Kidney epithelial cell (primary cell): ENCODE measurements around the gene HOMER3. TPM values are rescaled to one million over a fixed set of nuclear protein-coding genes. Genes with fewer than 3 reads are reported as not detected.

Experiments
- DNase-seq: peaks from one replicate; pipeline ENCODE4 v3.0.0-alpha.2; 2010; ENCODE audit warnings: low read depth
- H3K27me3 ChIP-seq: 2 replicates; pipeline ENCODE4 v1.6.0; 2011; ENCODE audit warnings: low read length; ENCODE audit not compliant: control insufficient read depth, insufficient read depth
- H3K36me3 ChIP-seq: 2 replicates; pipeline ENCODE4 v1.5.1; 2011; ENCODE audit warnings: low read length; ENCODE audit not compliant: control insufficient read depth, insufficient read depth
- H3K4me3 ChIP-seq: 2 replicates; pipeline ENCODE4 v1.5.1; 2011; ENCODE audit warnings: low read depth, mild to moderate bottlenecking, control low read depth, low read length
- CTCF ChIP-seq: IDR thresholded peaks from 2 replicates; pipeline ENCODE4 v1.5.1; 2011; ENCODE audit warnings: mild to moderate bottlenecking, moderate library complexity, low read length, control low read depth, inconsistent platforms; ENCODE audit not compliant: insufficient read depth, poor library complexity, severe bottlenecking
- total RNA-seq: library from RNA; depleted of rRNA; stranded (reverse); fragments of >200 nt; gene quantifications from 2 replicates; pipeline ENCODE4 v1.2.3, GENCODE V29; 2015

Gene HOMER3
- total RNA-seq, 1 donor from 2014 or later: 109 TPM

GRCh38 chr19:18900700-18901481, 40.1 kb downstream of the HOMER3 start:
- no peak for DNase-seq
- Histone ChIP-seq H3K4me3 (no peak overlapping the region), H3K27me3 (peaks cover 7% of the 10 kb centered on the region), H3K36me3 (peaks cover 2% of the 10 kb centered on the region)
- no peak for TF ChIP-seq CTCF

GRCh38 chr19:18899624-18900560, 41.1 kb downstream of the HOMER3 start:
- no peak for DNase-seq
- no peak overlapping the region for H3K4me3 ChIP-seq
- TF ChIP-seq CTCF: no peak
- peaks cover 14% of the 10 kb centered on the region for H3K27me3 ChIP-seq
- no peaks in the 10 kb centered on the region for H3K36me3 ChIP-seq

GRCh38 chr19:18898607-18899408, 42.2 kb downstream of the HOMER3 start:
- DNase-seq: no peak
- Histone ChIP-seq H3K4me3 (no peak overlapping the region), H3K27me3 (peaks cover 24% of the 10 kb centered on the region), H3K36me3 (no peaks in the 10 kb centered on the region)
- TF ChIP-seq CTCF: no peak

- Histone ChIP-seq H3K4me3 (no peak overlapping the region), H3K36me3 (no peaks in the 10 kb centered on the region), H3K27me3 (peaks cover 31% of the 10 kb centered on the region)
- no peak for TF ChIP-seq CTCF
- DNase-seq: no peak
Observed at GRCh38 chr19:18898081-18898606, 42.9 kb downstream of the HOMER3 start.
